Adrenal gland (tissue), 12 donors: ENCODE data around the gene PSG1. TPM values are rescaled to one million over a fixed set of nuclear protein-coding genes. Genes with fewer than 3 reads are reported as not detected.
"Not testable (repeated sequence)": the region's sequence is repeated elsewhere in the genome, so short reads cannot be mapped to it uniquely, and the experiment has no call there.

ENCODE experiments used
- DNase-seq, 7 donors: peaks; one replicate each; pipeline ENCODE4 v3.0.0-alpha.2; 2019 to 2020
- H3K27ac ChIP-seq, 5 donors: fragments of 200-600 bp; sonication (generic) in 4 of 5; 1 replicate in 3 of 5; 2 replicates in 2 of 5; pipeline versions ENCODE4 v1.5.1 to v1.8.0; 2016 to 2020; ENCODE audit warnings: mild to moderate bottlenecking in 1 of 5
- H3K27me3 ChIP-seq: fragments of 200-600 bp; 2 replicates; pipeline ENCODE4 v1.8.0; 2021
- H3K36me3 ChIP-seq, 2 donors: fragments of 200-600 bp; replicated peaks in 1 of 2; 1 replicate in 1 of 2; 2 replicates in 1 of 2; pipeline versions ENCODE4 v1.5.1 to v1.8.0; 2018 to 2022
- H3K4me1 ChIP-seq, 2 donors: fragments of 200-600 bp; replicated peaks in 1 of 2; 1 replicate in 1 of 2; 2 replicates in 1 of 2; pipeline versions ENCODE4 v1.5.1 to v1.8.0; 2018 to 2021
- H3K4me3 ChIP-seq, 4 donors: fragments of 200-600 bp; sonication (generic) in 3 of 4; one replicate each; pipeline ENCODE4 v1.5.1; 2016 to 2018
- H3K9me3 ChIP-seq, 3 donors: fragments of 200-600 bp; sonication (generic) in 1 of 3; replicated peaks in 1 of 3; 1 replicate in 2 of 3; 2 replicates in 1 of 3; pipeline versions ENCODE4 v1.5.1 to v1.8.0; 2016 to 2021
- POLR2A ChIP-seq, 2 donors: fragments of 450-650 bp; IDR thresholded peaks; one replicate each; pipeline ENCODE4 v1.6.1; 2017; ENCODE audit warnings: antibody characterized with exemption in 2 of 2, mild to moderate bottlenecking in 2 of 2, moderate library complexity in 1 of 2
- WGBS, 4 donors: extraction: QIAGEN DNeasy Blood & Tissue Kit in 2 of 4; methylation state at CpG; one replicate each; pipeline versions ENCODE4 v1.1.5 to v1.1.7; 2013 to 2017; 5-methylcytosine and 5-hydroxymethylcytosine counted together
- intact Hi-C, 2 donors: fragments of 100-400 bp; cut with DNase I; formaldehyde crosslinking; loops; one replicate each; pipeline versions ENCODE4 v1.14.1 to v1.15.0; 2022 to 2023
- polyA plus RNA-seq, 3 donors: library from polyadenylated mRNA; stranded (reverse); fragments of 200-250 nt in 2 of 3; fragments of 350-450 nt in 1 of 3; fragmentation: Illumina TruSeq in 1 of 3; extraction: RNeasy Lipid Tissue Mini Kit (QIAGEN cat#74804) in 1 of 3; gene quantifications; one replicate each; pipeline ENCODE4 v1.2.3, GENCODE V29; 2013 to 2014
- total RNA-seq, 9 donors: library from RNA; depleted of rRNA in 4 of 9; stranded (reverse); fragments of >200 nt in 4 of 9; fragments of 120-200 nt in 1 of 9; fragmentation: NEBNext Ultra II Directional in 1 of 9; extraction: Animal tissue kit (Norgen Biotek cat#: 25700) in 1 of 9; gene quantifications; one replicate each; pipeline versions ENCODE4 v1.1.0 to v1.2.4, GENCODE V29; 2013 to 2023
- TF ChIP-seq, protein P1 (sequence below), 6 experiments: fragments of 450-650 bp in 4 of 6; fragments of 200-600 bp in 2 of 6; sonication (generic) in 1 of 6; IDR thresholded peaks; 1 replicate in 5 of 6; 2 replicates in 1 of 6; pipeline versions ENCODE4 v1.5.1 to v1.8.0; 2016 to 2021; ENCODE audit warnings: antibody characterized with exemption in 6 of 6, mild to moderate bottlenecking in 2 of 6, moderate library complexity in 1 of 6
- donor health status: healthy with polysubstance abuse.
- donor health status: Bipolar disorder and iron deficiency.
- donor health status: DM: yes; HTN: yes; CAD: no.
- donor health status: DM: no; HTN: no; CAD: no.
- donor health status: DM: no; HTN: no; CAD: no.
- donor health status: DM: yes; HTN: yes; CAD: no.

PSG1 gene
- total and polyA plus RNA-seq, 12 donors = 0.11 TPM; not detected in 11

DNA sequence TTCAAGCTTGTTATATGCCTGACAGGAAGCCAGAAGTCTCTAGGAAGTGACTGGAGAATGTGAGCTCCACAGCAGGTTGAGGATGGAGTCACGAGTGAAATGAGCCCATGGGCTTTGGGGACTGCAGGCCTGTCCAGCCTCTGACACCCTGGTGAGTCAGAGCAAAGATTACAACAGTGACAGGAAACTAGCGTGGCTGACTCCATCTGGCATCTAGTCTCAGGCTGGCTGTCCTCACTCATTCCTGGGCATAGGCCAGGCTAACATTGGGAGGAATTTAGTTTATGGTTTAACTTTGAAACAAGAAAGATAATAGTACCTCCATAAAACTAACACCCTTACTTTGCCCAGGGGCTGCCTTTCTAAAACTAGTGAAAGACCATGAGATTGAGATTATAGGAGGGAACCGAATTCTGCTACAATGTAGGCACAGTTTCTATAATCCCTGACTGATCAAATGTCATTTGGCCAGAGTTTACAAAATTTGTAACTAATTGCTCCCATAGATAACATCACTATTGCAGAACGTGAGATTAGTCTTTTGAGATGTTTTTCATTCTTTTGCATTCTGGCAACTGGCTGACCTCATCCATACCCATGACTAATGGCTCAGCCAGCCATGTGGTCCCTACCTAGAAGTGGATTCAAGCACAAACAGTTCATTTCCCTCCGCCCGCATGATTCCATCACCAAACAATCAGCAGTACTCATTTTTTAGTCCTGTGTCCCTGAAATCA is 28.4 kb downstream of the PSG1 start:
- TF ChIP-seq, protein P1, sequence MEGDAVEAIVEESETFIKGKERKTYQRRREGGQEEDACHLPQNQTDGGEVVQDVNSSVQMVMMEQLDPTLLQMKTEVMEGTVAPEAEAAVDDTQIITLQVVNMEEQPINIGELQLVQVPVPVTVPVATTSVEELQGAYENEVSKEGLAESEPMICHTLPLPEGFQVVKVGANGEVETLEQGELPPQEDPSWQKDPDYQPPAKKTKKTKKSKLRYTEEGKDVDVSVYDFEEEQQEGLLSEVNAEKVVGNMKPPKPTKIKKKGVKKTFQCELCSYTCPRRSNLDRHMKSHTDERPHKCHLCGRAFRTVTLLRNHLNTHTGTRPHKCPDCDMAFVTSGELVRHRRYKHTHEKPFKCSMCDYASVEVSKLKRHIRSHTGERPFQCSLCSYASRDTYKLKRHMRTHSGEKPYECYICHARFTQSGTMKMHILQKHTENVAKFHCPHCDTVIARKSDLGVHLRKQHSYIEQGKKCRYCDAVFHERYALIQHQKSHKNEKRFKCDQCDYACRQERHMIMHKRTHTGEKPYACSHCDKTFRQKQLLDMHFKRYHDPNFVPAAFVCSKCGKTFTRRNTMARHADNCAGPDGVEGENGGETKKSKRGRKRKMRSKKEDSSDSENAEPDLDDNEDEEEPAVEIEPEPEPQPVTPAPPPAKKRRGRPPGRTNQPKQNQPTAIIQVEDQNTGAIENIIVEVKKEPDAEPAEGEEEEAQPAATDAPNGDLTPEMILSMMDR (IDR thresholded peaks at IDR 0.05) = no peak
- peak in 1 of 2 donors; percentile 20 for TF ChIP-seq POLR2A (IDR thresholded peaks at IDR 0.05)
- Histone ChIP-seq H3K4me1 (no peaks in the 10 kb centered on the region), H3K36me3 (no peaks in the 10 kb centered on the region), H3K9me3 (no peaks in the 10 kb centered on the region), H3K27me3 (no peaks in the 10 kb centered on the region), H3K27ac (peak overlapping the region in 2 of 5 donors; percentile 41 to 72), H3K4me3 (no peak overlapping the region)
- 39 to 48% (median 45%) methylated on average over 6 of the region's 6 CpGs for WGBS, 4 donors
- intact Hi-C loops = no loop called here
- DNase-seq = peak in 6 of 7 donors; percentile 60 to 73 (median 67)

GRCh38 chr19:42846597-42846996 is 32.9 kb downstream of the PSG1 start:
- Histone ChIP-seq H3K4me1 (no peaks in the 10 kb centered on the region), H3K36me3 (no peaks in the 10 kb centered on the region), H3K9me3 (no peaks in the 10 kb centered on the region), H3K4me3 (no peak overlapping the region), H3K27me3 (no peaks in the 10 kb centered on the region), H3K27ac (no peak overlapping the region)
- 51 to 75% (median 65%) methylated on average over 2 of the region's 2 CpGs for WGBS, 4 donors
- DNase-seq = no peak
- intact Hi-C loops = no loop called here
- TF ChIP-seq, protein P1 (IDR thresholded peaks at IDR 0.05) = no peak
- no peak for TF ChIP-seq POLR2A (IDR thresholded peaks at IDR 0.05)

GRCh38 chr19:42843631-42844030 is 35.9 kb downstream of the PSG1 start:
- WGBS, 4 donors = 57 to 64% (median 60%) methylated on average over 7 of the region's 7 CpGs
- H3K36me3 ChIP-seq, H3K27me3 ChIP-seq, H3K9me3 ChIP-seq, H3K4me3 ChIP-seq, H3K27ac ChIP-seq, intact Hi-C loops, H3K4me1 ChIP-seq, DNase-seq: not testable (repeated sequence)

DNA sequence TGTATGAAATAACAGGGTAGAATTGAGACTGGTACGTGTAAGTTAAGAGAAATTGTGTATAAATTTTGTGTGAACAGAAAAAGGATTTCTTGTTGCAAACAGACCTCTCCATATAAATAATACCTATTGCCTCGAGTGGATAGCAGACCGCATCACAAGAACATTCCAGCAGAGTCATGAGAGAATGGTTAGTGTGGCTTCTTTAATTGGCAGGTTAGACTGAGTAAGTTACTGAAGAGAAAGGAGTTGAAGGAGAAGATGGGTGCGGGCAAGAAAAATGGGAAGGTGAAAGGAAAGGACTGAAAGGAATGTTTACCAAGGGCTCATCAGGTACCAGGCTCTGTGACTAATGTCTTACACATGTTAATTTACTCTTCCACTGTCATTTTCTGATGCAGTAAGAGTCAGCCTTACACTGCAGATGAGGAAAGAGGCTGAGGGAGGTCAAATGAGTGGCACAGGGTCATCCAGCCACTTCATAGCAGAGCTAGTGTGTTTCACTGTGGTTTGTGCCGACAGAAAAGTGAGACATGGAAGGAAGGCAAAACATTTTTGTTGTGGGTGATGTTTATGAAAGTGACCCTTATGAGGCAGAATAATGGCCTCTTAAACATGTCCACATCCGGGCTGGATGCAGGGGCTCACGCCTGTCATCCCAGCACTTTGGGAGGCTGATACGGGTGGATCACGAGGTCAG is 46.6 kb downstream of the PSG1 start:
- intact Hi-C loops, H3K9me3 ChIP-seq, DNase-seq, H3K36me3 ChIP-seq, H3K27me3 ChIP-seq, H3K4me1 ChIP-seq, H3K27ac ChIP-seq, H3K4me3 ChIP-seq: not testable (repeated sequence)
- 73 to 85% (median 77%) methylated on average over 8 to 9 of the region's 9 CpGs for WGBS, 4 donors

GRCh38 chr19:42832023-42832680 is 47.4 kb downstream of the PSG1 start:
- H3K27ac ChIP-seq, H3K36me3 ChIP-seq, intact Hi-C loops, H3K9me3 ChIP-seq, H3K4me1 ChIP-seq, H3K4me3 ChIP-seq, H3K27me3 ChIP-seq, DNase-seq: not testable (repeated sequence)
- 69 to 83% (median 73%) methylated on average over 3 of the region's 3 CpGs for WGBS, 4 donors
